HCT116 (cell line): ENCODE results near the gene CCDC116. TPM values are rescaled to one million over a fixed set of nuclear protein-coding genes. Genes with fewer than 3 reads are reported as not detected.

Source experiments
- ATAC-seq: fragments of 200-7000 bp; cut with Tn5 transposase; 2 replicates; pipeline ENCODE4 v1.9.1; 2020; ENCODE audit warnings: mild to moderate bottlenecking, moderate library complexity
- BruUV-seq: library from RNA; stranded (reverse); fragments of 400-500 nt; replicated peaks from 2 replicates; lab custom pipeline; 2021; lab: Mats Ljungman, UMichigan
- CTCF ChIA-PET: fragments of 300-600 bp; sonication (Branson Sonifier 250); formaldehyde crosslinking; loops from one replicate; lab custom pipeline; 2021; ENCODE audit warnings: antibody characterized with exemption; lab: Charles Lee
- POLR2A ChIA-PET: fragments of 300-600, 350-600 bp; sonication (Branson Sonifier 250); formaldehyde crosslinking; loops from one replicate; lab custom pipeline; 2021; ENCODE audit warnings: antibody characterized with exemption; lab: Charles Lee
- RAD21 ChIA-PET, 2 experiments: fragments of 300-600 bp; sonication (Branson Sonifier 250); formaldehyde crosslinking; loops; one replicate each; lab custom pipeline; 2023; ENCODE audit warnings: low total read pairs in 2 of 2; ENCODE audit not compliant: uncharacterized antibody in 2 of 2, unreplicated experiment in 2 of 2, low non-redundant PET in 1 of 2; lab: Charles Lee
- DNase-seq: peaks from one replicate; pipeline ENCODE4 v3.0.0-alpha.2; 2010; ENCODE audit warnings: low read depth, low spot score
- H2AFZ ChIP-seq: fragments of 200-600 bp; shearing (Covaris generic), sonication (generic); 2 replicates; pipeline ENCODE4 v1.6.1; 2017; ENCODE audit warnings: low read depth, mixed run types, mixed read lengths, antibody characterized with exemption, low read length; ENCODE audit not compliant: poor library complexity, severe bottlenecking
- H3K27ac ChIP-seq: 2 replicates; pipeline ENCODE4 v1.5.1; 2012; ENCODE audit warnings: low read depth, low read length
- H3K27me3 ChIP-seq: fragments of 200-600 bp; sonication (generic); 2 replicates; pipeline ENCODE4 v1.6.1; 2016; ENCODE audit warnings: mixed run types, low read length, mixed read lengths; ENCODE audit not compliant: insufficient read depth
- H3K36me3 ChIP-seq, 2 experiments: fragments of 200-500 bp in 1 of 2; fragments of 200-600 bp in 1 of 2; sonication (Bioruptor generic) in 1 of 2; sonication (generic) in 1 of 2; 2 replicates each; pipeline versions ENCODE4 v1.5.1 to v1.6.1; 2014 to 2016; ENCODE audit warnings: low read length in 2 of 2, inconsistent platforms in 1 of 2, mixed read lengths in 1 of 2, mixed run types in 1 of 2; ENCODE audit not compliant: insufficient read depth in 2 of 2, control insufficient read depth in 1 of 2
- H3K4me1 ChIP-seq, 2 experiments: fragments of 200-600 bp in 1 of 2; sonication (generic) in 1 of 2; 2 replicates each; pipeline versions ENCODE4 v1.5.1 to v1.6.1; 2012 to 2017; ENCODE audit warnings: low read length in 2 of 2, inconsistent platforms in 1 of 2, mild to moderate bottlenecking in 1 of 2, mixed read lengths in 1 of 2, mixed run types in 1 of 2, moderate library complexity in 1 of 2; ENCODE audit not compliant: insufficient read depth in 2 of 2, control insufficient read depth in 1 of 2
- H3K4me2 ChIP-seq: fragments of 200-600 bp; sonication (generic); 2 replicates; pipeline ENCODE4 v1.6.1; 2017; ENCODE audit warnings: mixed run types, low read length, mixed read lengths
- H3K4me3 ChIP-seq, 2 experiments: fragments of 200-600 bp in 1 of 2; sonication (generic) in 1 of 2; replicated peaks in 1 of 2; 2 replicates each; pipeline ENCODE4 v1.5.1; 2011 to 2016; ENCODE audit warnings: low read length in 2 of 2, control low read depth in 1 of 2, low read depth in 1 of 2, mild to moderate bottlenecking in 1 of 2, mixed read lengths in 1 of 2, mixed run types in 1 of 2
- H3K79me2 ChIP-seq: fragments of 200-600 bp; sonication (generic); 2 replicates; pipeline ENCODE4 v1.6.1; 2017; ENCODE audit warnings: mild to moderate bottlenecking, mixed run types, low read length, moderate library complexity, mixed read lengths; ENCODE audit not compliant: insufficient read depth
- H3K9ac ChIP-seq: fragments of 200-600 bp; sonication (generic); 2 replicates; pipeline ENCODE4 v1.6.1; 2016; ENCODE audit warnings: low read length, mixed read lengths
- H3K9me2 ChIP-seq: fragments of 200-600 bp; sonication (generic), shearing (Covaris generic); 2 replicates; pipeline ENCODE4 v1.6.1; 2017; ENCODE audit warnings: mixed run types, mild to moderate bottlenecking, moderate library complexity; ENCODE audit not compliant: insufficient read depth
- H3K9me3 ChIP-seq, 2 experiments: fragments of 200-500 bp in 1 of 2; fragments of 200-600 bp in 1 of 2; sonication (Bioruptor generic) in 1 of 2; sonication (generic) in 1 of 2; 2 replicates each; pipeline ENCODE4 v1.6.1; 2014 to 2017; ENCODE audit warnings: low read length in 2 of 2, mixed read lengths in 2 of 2, inconsistent platforms in 1 of 2, low read depth in 1 of 2, mild to moderate bottlenecking in 1 of 2, mixed run types in 1 of 2, moderate library complexity in 1 of 2; ENCODE audit not compliant: control insufficient read depth in 1 of 2, insufficient read depth in 1 of 2
- H4K20me1 ChIP-seq: fragments of 200-600 bp; sonication (generic), shearing (Covaris generic); 2 replicates; pipeline ENCODE4 v1.6.1; 2017; ENCODE audit warnings: mixed run types, mild to moderate bottlenecking, moderate library complexity; ENCODE audit not compliant: insufficient read depth
- CBX3 ChIP-seq: IDR thresholded peaks from 2 replicates; pipeline ENCODE4 v1.6.1; 2012; ENCODE audit warnings: low read depth
- EZH2 ChIP-seq: fragments of 200-600 bp; sonication (generic); IDR thresholded peaks from 2 replicates; pipeline ENCODE4 v1.6.1; 2017; ENCODE audit warnings: antibody characterized with exemption, mixed run types
- FOSL1 ChIP-seq: IDR thresholded peaks from 2 replicates; pipeline ENCODE4 v1.6.1; 2012; ENCODE audit warnings: low read depth
- POLR2A ChIP-seq: IDR thresholded peaks from 2 replicates; pipeline ENCODE4 v1.7.0; 2011; ENCODE audit warnings: borderline replicate concordance; ENCODE audit not compliant: insufficient read depth, insufficient read length; ENCODE audit errors: extremely low read depth
- POLR2AphosphoS5 ChIP-seq: IDR thresholded peaks from 2 replicates; pipeline ENCODE4 v1.6.1; 2011; ENCODE audit warnings: mild to moderate bottlenecking, low read depth, low read length, moderate library complexity
- RAD21 ChIP-seq: IDR thresholded peaks from 2 replicates; pipeline ENCODE4 v1.6.1; 2012; ENCODE audit warnings: low read depth, mild to moderate bottlenecking
- ZFX ChIP-seq: fragments of 450-650 bp; IDR thresholded peaks from 2 replicates; pipeline ENCODE4 v1.6.1; 2017
- ZNF274 ChIP-seq: fragments of 200-500 bp; sonication (Bioruptor generic); IDR thresholded peaks from 2 replicates; pipeline ENCODE4 v1.6.1; 2014; ENCODE audit warnings: mild to moderate bottlenecking, low read depth, low read length, inconsistent platforms
- intact Hi-C: fragments of 100-400 bp; cut with micrococcal nuclease; formaldehyde crosslinking; loops from 2 replicates; pipeline ENCODE4 v1.10.0; 2022
- total RNA-seq: library from RNA; stranded (reverse); gene quantifications from one replicate; pipeline ENCODE4 v1.2.1, GENCODE V29; 2021; ENCODE audit not compliant: unreplicated experiment
- TF ChIP-seq, protein P1 (sequence below), 3 experiments: fragments of 200-600 bp in 1 of 3; sonication (generic) in 1 of 3; IDR thresholded peaks in 2 of 3; conservative IDR thresholded peaks in 1 of 3; 2 replicates each; pipeline ENCODE4 v1.5.1; 2012 to 2017; ENCODE audit warnings: low read depth in 2 of 3, low read length in 2 of 3, antibody characterized with exemption in 1 of 3, borderline replicate concordance in 1 of 3, control low read depth in 1 of 3, mild to moderate bottlenecking in 1 of 3, mixed read lengths in 1 of 3, mixed run types in 1 of 3, moderate library complexity in 1 of 3; ENCODE audit not compliant: insufficient read depth in 1 of 3

CCDC116 gene
- total RNA-seq, 1 experiment from 2014 or later: 0.66 TPM

DNA sequence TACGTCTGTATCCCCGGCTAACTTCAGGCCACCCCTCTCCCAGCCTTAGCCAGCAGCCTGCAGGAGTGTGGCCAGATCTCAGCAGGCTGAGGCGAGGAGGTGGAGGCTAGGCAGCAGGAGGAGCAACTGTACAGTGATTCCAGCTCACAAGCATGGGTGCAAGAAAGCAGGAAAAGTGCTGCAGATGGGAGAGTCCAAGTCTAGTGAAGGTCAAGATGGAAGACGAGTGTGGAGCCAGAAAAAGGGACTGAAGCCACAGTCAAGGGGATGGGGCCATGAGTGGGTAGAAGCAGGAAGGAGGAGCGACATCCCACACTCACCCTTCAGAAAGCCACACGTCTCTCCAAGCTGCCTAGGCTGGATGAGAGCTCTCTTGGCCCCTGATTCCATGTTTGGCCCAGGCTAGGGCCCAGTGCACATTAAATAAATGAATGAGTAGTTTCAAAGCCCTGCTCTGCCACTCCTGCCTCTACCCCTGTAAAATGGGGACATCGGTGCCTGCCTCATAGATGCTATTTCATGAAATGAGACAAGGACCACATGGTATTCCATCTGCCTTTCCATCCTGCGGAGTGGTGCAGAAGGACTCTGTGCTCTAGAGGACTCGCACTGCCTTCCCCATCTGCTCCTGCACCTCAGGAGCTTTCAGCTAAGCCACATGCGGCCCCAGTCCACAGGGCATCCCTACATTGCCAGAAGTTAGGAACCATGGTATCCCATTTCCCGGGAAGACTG lies 5.7 kb upstream of the CCDC116 start:
- intact Hi-C loops: no loop called here
- Histone ChIP-seq H3K27ac (0 out of 2 replicates have a peak overlapping the region, but pooled peaks have one; percentile 10), H3K4me1 (peaks cover 9 to 34% of the 10 kb centered on the region in 2 experiments), H3K4me2 (no peak overlapping the region), H3K9me2 (no peaks in the 10 kb centered on the region), H3K36me3 (peaks cover 0 to 33% of the 10 kb centered on the region in 2 experiments; a peak in 1 of 4 replicates), H4K20me1 (no peaks in the 10 kb centered on the region), H3K4me3 (no peak overlapping the region), H3K79me2 (peaks cover 59% of the 10 kb centered on the region), H3K9me3 (no peaks in the 10 kb centered on the region), H3K9ac (no peak overlapping the region), H3K27me3 (no peaks in the 10 kb centered on the region), H2AFZ (no peak overlapping the region)
- BruUV-seq: no TSS peak
- RAD21 ChIA-PET: no interaction called here
- CTCF ChIA-PET: interaction anchor here (1.0 to 1.7 kb wide), 2 partner anchors 12 to 16 kb away, joined by 4 read pairs; no protein-coding TSS in a partner anchor
- POLR2A ChIA-PET: no interaction called here
- DNase-seq: no peak
- peak; percentile 58 for TF ChIP-seq POLR2A
- no peak for TF ChIP-seq EZH2
- TF ChIP-seq POLR2AphosphoS5: peak; percentile 14; the same call in 1 of the 2 replicates
- no peak for ATAC-seq

DNA sequence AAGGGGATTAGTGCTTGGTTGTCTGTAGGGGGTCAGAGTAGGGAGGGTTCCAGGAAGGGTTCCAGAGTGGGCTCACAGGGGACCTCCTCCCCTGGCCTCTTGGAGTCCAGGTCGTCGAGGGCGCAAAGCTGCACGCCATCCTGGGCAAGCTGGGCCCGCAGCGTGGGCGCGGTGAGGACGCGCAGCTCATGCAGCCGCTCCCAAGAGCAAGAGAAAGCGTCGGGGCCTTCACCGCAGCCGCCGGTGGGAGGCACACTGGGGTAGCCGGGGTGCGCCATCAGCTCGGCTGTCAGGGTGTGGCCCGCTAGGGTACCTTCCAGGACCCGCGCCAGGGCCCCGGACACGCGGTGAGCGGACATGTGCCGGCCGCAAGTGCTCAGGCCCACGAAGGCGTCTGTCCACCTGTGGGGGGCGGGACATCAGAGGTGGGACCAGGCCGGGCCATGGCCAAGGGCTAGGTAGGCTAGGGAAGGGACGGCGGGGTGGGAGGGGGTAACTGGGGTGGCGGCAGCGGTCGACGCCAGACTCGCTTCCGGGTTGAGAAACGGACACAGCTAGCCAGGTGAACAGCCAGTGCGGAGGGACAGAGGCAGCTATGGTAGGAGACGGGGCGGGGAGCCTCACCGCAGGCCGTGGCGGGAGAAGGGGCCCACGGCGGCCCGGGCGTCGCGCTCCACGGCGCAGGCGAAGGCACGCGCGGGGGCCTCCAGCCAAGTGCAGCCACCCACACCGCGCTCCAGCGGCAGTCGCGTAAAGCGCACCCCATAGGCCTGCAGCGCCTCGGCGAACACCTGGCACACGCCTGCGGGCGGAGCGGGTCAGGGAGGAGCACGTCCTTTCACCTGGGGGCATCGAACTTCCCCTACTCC lies 3.9 kb upstream of the CCDC116 start:
- POLR2A ChIA-PET: interaction anchor here (0.7 to 2.9 kb wide), 9 partner anchors 14 to 73 kb away, joined by 3 to 43 read pairs (median 4); partner anchors contain the start of gene SDF2L1
- H4K20me1 ChIP-seq: no peaks in the 10 kb centered on the region
- H3K9me2 ChIP-seq: no peaks in the 10 kb centered on the region
- H3K36me3 ChIP-seq: peaks cover 0 to 20% of the 10 kb centered on the region in 2 experiments; a peak in 1 of 4 replicates
- no peak overlapping the region for H2AFZ ChIP-seq
- H3K79me2 ChIP-seq: peaks cover 47% of the 10 kb centered on the region
- peak overlapping the region; percentile 99 for H3K9ac ChIP-seq
- peaks cover 9 to 45% of the 10 kb centered on the region in 2 experiments for H3K4me1 ChIP-seq
- DNase-seq (no peak), ATAC-seq (peak; percentile 33)
- peak overlapping the region; percentile 99 for H3K27ac ChIP-seq
- H3K4me3 ChIP-seq: peak overlapping the region; percentile 86 to 91
- no peaks in the 10 kb centered on the region for H3K27me3 ChIP-seq
- intact Hi-C loops: no loop called here
- H3K4me2 ChIP-seq: peak overlapping the region; percentile 94
- BruUV-seq: no TSS peak
- no peaks in the 10 kb centered on the region for H3K9me3 ChIP-seq
- TF ChIP-seq FOSL1 (no peak), ZNF274 (no peak), RAD21 (no peak), ZFX (peak; percentile 79), CBX3 (no peak)
- TF ChIP-seq, protein P1, sequence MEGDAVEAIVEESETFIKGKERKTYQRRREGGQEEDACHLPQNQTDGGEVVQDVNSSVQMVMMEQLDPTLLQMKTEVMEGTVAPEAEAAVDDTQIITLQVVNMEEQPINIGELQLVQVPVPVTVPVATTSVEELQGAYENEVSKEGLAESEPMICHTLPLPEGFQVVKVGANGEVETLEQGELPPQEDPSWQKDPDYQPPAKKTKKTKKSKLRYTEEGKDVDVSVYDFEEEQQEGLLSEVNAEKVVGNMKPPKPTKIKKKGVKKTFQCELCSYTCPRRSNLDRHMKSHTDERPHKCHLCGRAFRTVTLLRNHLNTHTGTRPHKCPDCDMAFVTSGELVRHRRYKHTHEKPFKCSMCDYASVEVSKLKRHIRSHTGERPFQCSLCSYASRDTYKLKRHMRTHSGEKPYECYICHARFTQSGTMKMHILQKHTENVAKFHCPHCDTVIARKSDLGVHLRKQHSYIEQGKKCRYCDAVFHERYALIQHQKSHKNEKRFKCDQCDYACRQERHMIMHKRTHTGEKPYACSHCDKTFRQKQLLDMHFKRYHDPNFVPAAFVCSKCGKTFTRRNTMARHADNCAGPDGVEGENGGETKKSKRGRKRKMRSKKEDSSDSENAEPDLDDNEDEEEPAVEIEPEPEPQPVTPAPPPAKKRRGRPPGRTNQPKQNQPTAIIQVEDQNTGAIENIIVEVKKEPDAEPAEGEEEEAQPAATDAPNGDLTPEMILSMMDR (IDR thresholded peaks at IDR 0.05 in 2 of 3, conservative IDR thresholded peaks at IDR 0.05 in 1 of 3; ENCODE audit: borderline replicate concordance in 1 of 3, insufficient read depth in 1 of 3, low read depth in 2 of 3, low read length in 2 of 3): 0 out of 6 replicates have a peak, but pooled peaks of 1 of the 3 experiments have one; percentile 1
- RAD21 ChIA-PET: interaction anchor here in 1 of 2 experiments (0.8 kb wide), 1 partner anchor 13 kb away, joined by 7 read pairs; the partner anchor contains the start of gene SDF2L1
- CTCF ChIA-PET: interaction anchor here (0.7 to 5.7 kb wide), 12 partner anchors 9 to 72 kb away, joined by 3 to 103 read pairs (median 3); partner anchors contain the start of gene SDF2L1
